OCI-LY1 (cell line): Measurements from ENCODE around the gene LMNA.

Experiments
- CTCF ChIP-seq: fragments of 200-600 bp; sonication (generic), shearing (Covaris generic); IDR thresholded peaks from 2 replicates; pipeline ENCODE4 v1.5.1; 2017; ENCODE audit warnings: mild to moderate bottlenecking, antibody characterized with exemption, low read length, moderate library complexity, mixed read lengths
- EZH2 ChIP-seq: fragments of 200-600 bp; sonication (generic), shearing (Covaris generic); IDR thresholded peaks from 2 replicates; pipeline ENCODE4 v1.8.0; 2017; ENCODE audit warnings: borderline replicate concordance, mixed run types, mild to moderate bottlenecking, antibody characterized with exemption, low read length, moderate library complexity, mixed read lengths

GRCh38 chr1:156144742-156145141 is 30.2 kb downstream of the LMNA start:
- no peak for TF ChIP-seq CTCF
- no peak for TF ChIP-seq EZH2
